Activated CD4-positive, alpha-beta T cell treated with anti-CD3 and anti-CD28 coated beads for 48 hours (primary cell): ENCODE measurements around the gene METTL26.
"Not testable (repeated sequence)": the region's sequence is repeated elsewhere in the genome, so short reads cannot be mapped to it uniquely, and the experiment has no call there.

Experiments used
- DNase-seq: peaks from one replicate; pipeline ENCODE4 v3.0.0-alpha.2; 2020

Gene METTL26

DNA sequence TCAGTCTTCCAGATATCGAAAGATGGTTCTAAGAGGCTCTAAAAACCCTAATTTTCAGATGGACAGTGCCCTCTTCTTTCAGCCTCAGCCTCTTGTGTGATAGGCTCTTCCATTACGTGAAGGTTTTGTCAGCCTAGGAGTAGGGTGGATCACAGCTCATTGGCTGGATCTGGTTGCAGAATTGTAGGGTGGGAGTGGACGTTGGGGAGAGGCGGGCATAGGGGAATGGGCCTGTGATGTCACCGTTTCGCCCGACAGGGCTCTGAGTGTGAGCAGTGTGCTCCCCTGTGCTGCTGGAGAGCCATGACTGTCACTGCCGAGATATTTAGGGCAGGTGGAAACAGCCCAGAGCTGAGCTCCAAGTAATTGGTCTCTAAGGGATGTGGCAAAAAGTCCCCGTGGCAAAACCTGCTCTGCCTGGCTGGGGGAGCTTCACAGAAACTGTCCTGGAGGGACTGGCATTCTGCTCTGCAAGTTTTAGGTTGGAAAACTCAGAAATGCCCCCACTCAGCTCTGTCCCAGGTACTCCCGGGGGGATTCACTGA lies 11.5 kb downstream of the METTL26 start:
- DNase-seq = no peak

DNA sequence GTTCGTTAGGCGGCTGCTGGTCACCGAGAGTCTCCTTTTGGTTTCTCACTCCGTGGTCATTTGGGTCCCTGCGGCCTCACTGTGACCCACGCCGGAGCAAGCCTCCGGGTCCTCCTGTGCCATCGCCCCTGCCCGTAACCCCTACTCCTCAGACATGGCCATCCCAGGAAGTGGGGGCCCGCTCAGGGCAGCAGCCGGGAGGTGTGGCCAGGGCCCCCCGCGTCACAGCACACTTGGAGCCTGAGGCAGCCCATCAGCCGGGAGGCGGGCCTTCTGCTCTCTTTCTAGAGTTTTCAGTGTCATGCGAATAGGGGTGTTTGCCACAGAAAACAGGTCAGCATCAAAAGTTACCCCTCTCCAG lies 13.2 kb downstream of the METTL26 start:
- DNase-seq = no peak

DNA sequence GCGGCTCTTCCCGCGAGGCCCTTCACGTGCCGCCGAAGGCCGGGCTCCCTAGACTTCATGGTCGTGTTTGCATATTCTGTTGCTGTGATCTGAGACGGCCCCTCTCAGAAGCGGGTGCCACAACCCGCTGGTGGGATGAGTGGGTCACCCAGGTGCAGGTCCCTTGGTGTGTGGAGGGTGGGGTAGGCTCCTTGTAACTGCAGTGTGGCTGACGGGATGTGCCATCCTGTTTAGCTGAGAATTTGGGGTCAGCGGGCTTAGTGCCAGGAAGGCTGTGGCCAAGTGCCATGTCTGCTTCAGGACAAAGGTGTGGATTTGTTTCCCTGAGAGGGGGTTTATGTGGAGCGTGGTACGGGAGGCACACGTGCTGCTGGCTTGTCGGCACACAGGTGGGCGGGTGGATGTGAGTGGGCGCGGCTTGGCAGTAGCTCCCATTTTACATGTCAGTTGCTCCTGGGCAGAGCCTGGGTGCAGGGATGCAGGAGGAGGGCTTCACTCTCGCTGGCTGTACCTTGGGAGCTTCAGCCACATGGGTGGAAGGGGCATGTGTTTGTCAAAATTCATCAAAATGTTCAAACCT lies 14.5 kb downstream of the METTL26 start:
- no peak for DNase-seq

- DNase-seq = no peak
Measured at GRCh38 chr16:620700-621525, 15.2 kb downstream of the METTL26 start.

GRCh38 chr16:619476-620100 lies 16.5 kb downstream of the METTL26 start:
- no peak for DNase-seq

DNA sequence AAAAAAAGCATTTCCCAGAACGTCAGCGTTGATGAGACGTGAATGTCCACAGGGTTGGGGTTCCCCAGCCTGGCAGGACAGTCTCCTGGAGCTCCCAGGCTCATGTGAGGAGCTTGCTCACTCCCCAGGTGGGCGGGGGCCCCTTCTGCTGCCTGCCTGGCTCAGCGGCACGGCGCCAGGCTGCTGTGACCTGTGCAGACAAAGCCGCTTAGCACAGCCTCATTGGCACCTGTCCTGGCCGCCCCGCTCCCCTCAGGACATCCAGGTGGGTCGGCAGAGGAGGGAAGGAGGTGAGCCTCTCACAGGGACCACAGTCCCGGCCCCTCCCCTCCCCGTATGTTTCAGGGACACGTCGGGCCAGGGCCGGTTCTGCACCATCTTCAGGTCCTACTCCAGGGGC lies 18.2 kb downstream of the METTL26 start:
- DNase-seq = no peak

DNA sequence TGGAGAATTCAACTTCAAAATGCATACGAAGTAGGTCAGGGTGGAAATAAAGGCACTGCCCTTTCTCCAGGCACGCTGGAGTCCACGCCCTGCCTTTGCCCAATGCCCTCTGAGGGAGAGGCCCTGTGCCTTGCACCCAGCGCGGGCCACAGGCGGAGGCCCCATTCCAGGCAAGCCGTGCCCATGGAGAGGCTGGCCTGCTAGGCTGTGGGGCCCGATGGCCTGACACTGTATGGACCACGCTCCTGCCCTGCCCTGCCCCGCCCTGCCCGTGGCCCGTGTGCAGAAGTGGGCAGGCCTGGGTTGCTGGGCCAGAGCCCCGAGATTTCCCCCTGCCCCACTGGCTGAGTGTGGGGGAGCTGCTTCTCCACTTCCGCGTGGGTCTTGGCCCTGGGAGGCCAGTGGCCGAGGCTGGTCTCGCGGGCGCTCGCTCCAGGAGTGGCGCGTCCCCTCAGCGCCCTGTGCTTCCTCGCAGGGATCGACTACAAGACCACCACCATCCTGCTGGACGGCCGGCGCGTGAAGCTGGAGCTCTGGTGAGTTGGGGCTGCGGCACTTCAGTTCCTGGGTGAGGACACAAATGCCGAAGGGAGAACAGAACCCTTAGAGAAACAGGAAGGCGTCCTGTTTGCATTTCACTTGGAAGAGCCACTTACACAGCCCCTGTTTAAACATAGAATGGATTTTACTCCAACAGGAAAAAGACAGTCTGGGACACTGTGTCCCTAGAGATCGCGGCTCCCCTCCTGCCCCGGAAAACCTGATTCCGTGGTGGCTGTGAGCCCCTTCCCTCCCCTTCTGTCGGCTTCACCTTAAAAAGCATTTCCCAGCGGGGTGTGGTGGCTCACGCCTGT lies 19.1 kb downstream of the METTL26 start:
- DNase-seq = no peak

- DNase-seq = no peak
Measured at GRCh38 chr16:615122-615521, 21.0 kb downstream of the METTL26 start.

DNA sequence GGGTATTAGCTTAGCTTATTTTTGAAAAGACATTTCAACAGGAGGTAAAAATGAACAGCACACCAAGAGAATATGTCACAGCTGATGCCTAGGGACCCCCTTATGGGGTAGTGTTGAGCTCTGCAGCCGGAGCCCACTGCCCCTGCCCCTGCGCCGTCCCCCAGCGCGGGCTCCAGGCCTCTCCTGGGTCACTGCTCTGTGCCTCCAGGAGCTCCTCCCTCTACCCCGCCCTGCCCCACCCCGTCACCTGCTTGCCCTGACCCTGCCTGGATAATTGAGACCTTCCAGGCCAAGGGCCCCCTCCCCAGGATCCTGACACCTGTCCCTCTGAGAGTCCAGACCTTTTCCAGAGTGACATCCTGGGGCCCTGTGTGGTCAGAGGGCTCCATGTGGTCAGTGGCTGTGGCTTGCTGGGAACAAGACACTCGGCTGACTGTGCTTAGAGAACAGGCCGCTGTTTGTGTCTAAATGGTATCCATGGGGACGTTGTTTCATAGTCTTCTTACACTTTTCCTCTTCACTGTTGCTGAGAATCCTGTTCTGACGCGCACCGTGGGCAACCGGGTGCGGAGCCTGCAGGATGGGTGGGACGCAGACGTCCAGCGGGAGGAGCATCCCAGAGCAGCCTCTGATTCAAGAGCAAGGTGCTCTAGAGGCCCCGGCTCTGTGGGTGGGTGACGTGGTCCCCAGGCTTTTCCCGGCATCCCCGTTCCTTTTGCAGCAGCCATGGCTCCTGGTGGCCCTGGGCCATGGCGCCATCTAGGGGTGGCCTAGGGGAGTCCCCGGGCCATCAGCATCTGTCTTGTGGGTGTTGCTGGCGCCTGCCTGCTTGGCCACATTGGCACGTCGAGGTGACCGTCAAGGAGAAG lies 25.4 kb downstream of the METTL26 start:
- peak; percentile 76 for DNase-seq

DNA sequence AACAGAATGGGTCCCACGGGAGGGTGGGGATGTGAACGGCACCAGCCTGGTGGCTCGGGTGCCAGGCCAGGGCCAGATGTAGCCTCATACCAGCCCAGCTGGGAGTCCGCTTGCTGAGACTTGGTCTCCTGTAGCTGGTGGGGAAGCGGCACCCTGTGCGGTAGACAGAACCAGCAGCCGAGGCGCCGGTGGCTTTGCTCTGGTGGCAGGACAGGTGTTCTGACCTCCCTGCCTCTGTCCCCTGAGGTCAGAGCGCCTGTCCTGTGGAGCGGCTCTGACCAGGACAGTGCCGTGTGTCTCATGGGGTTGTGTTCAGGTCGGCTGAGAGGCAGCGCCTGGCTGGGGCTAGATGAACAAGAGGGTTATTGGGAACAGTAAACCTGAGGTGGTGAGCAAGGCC lies 26.1 kb downstream of the METTL26 start:
- no peak for DNase-seq

- DNase-seq = no peak
Measured at GRCh38 chr16:609316-609715, 26.8 kb downstream of the METTL26 start.

GRCh38 chr16:608019-608418 lies 28.1 kb downstream of the METTL26 start:
- DNase-seq = peak; percentile 83

GRCh38 chr16:606656-607307 lies 29.3 kb downstream of the METTL26 start:
- DNase-seq = no peak

GRCh38 chr16:603933-604332 lies 32.2 kb downstream of the METTL26 start:
- DNase-seq = no peak

DNA sequence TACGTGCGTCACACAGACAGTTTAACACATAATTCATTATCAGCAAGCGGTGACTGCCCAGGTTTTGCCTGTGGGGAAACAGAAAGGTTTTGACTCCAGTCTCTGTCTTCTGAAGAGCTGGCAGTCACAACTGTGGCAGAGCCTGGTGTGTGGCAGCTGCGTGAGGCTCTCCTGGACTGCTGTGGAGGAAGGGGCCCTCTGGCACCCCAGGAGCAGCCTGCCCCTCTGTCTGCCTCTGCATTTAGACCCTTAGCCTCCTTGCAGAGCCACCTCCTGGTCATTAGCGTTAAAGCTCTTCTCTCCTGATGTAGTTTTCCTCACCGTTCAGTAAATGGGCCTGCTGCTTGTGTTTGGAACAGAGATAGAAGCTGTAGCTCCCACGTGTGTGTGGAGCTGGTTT lies 35.3 kb downstream of the METTL26 start:
- no peak for DNase-seq

GRCh38 chr16:598823-599739 lies 37.0 kb downstream of the METTL26 start:
- DNase-seq = no peak

GRCh38 chr16:597655-598054 lies 38.5 kb downstream of the METTL26 start:
- DNase-seq = not testable (repeated sequence)

GRCh38 chr16:596736-597060 lies 39.4 kb downstream of the METTL26 start:
- DNase-seq = no peak

DNA sequence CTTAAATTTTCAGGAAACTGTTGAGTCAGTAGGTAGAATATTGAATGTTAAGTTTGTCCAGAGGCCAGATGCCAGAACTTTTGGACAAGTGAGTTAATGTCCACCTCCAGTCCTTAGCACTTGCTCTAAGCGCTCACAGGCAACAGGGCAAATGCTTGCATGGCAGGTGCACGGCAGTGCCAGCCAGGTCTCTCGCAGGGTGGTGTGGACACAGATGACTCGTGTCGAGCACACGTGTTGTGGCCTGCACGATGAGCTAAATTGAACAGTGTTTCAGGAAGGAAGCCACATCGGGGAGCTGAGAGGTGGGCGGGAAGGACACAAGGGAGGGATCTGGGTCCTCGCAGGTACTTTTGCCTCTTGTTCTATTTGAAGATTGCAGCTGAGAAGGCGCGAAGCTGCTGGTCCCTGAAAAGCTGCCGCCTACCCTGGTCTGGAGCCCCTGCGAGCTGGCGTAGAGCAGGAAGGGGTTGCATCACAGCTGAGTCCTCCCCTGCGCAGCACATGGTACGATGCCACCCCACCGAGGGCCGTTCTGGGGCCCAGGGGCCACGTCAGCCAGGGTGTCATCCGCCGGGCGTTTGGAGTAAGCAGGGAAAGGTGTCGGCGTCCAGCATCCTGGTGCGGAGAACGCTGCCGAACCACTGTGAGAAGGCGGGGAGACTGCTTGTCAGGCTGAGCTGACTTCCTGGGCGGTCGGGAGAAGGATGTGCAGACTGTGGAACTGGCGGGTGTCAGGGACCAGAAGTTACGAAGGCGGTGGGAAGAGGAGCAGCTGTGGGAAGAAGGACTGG lies 40.0 kb downstream of the METTL26 start:
- no peak for DNase-seq

GRCh38 chr16:595094-595528 lies 41.0 kb downstream of the METTL26 start:
- DNase-seq = no peak
